Peyer's patch (tissue), 4 donors: ENCODE data around the gene ZDHHC19. TPM values are rescaled to one million over a fixed set of nuclear protein-coding genes. Genes with fewer than 3 reads are reported as not detected.
A peak's percentile ranks its signal among the peaks of the same experiment; 100 is the strongest.
"Not testable (repeated sequence)": the region's sequence is repeated elsewhere in the genome, so short reads cannot be mapped to it uniquely, and the experiment has no call there.

Experiments
- DNase-seq, 3 donors: peaks; one replicate each; pipeline ENCODE4 v3.0.0-alpha.2; 2017 to 2019
- H3K27ac ChIP-seq, 4 donors: fragments of 200-600 bp; sonication (generic); one replicate each; pipeline ENCODE4 v1.5.1; 2016 to 2019
- H3K27me3 ChIP-seq, 2 donors: fragments of 200-600 bp; sonication (generic); one replicate each; pipeline ENCODE4 v1.5.1; 2019
- H3K36me3 ChIP-seq, 3 donors: fragments of 200-600 bp; sonication (generic); one replicate each; pipeline ENCODE4 v1.5.1; 2016 to 2019
- H3K4me1 ChIP-seq, 4 donors: fragments of 200-600 bp; sonication (generic); one replicate each; pipeline ENCODE4 v1.5.1; 2016 to 2019
- H3K4me3 ChIP-seq, 4 donors: fragments of 200-600 bp; sonication (generic); 1 replicate in 3 of 4; 2 replicates in 1 of 4; pipeline ENCODE4 v1.5.1; 2016 to 2019; ENCODE audit warnings: mild to moderate bottlenecking in 1 of 4
- H3K9me3 ChIP-seq, 4 donors: fragments of 200-600 bp; sonication (generic); one replicate each; pipeline ENCODE4 v1.5.1; 2016 to 2019; ENCODE audit warnings: mild to moderate bottlenecking in 1 of 4
- CTCF ChIP-seq, 6 experiments: fragments of 450-650 bp in 4 of 6; fragments of 200-600 bp in 2 of 6; sonication (generic) in 1 of 6; IDR thresholded peaks; one replicate each; pipeline ENCODE4 v1.5.1; 2017 to 2019; ENCODE audit warnings: antibody characterized with exemption in 6 of 6, mild to moderate bottlenecking in 3 of 6, moderate library complexity in 1 of 6
- POLR2A ChIP-seq, 2 donors: fragments of 450-650 bp; IDR thresholded peaks; one replicate each; pipeline ENCODE4 v1.5.1; 2017; ENCODE audit warnings: antibody characterized with exemption in 2 of 2, mild to moderate bottlenecking in 2 of 2, moderate library complexity in 2 of 2
- total RNA-seq, 4 donors: library from RNA; depleted of rRNA; stranded (reverse); fragments of >200 nt; gene quantifications; one replicate each; pipeline ENCODE4 v1.1.0, GENCODE V29; 2016

Gene ZDHHC19
- total RNA-seq, 4 donors from 2014 or later, result not detected

- Histone ChIP-seq H3K27ac (peak overlapping the region in 3 of 4 donors; percentile 73 to 91 (median 89)), H3K9me3 (no peaks in the 10 kb centered on the region), H3K36me3 (no peaks in the 10 kb centered on the region), H3K4me1 (peaks cover 0 to 42% (median 0%) of the 10 kb centered on the region in 4 donors), H3K27me3 (no peaks in the 10 kb centered on the region), H3K4me3 (peak overlapping the region in 3 of 4 donors; percentile 28 to 66 (median 57))
- TF ChIP-seq CTCF (IDR thresholded peaks at IDR 0.05), result no peak
- no peak for TF ChIP-seq POLR2A (IDR thresholded peaks at IDR 0.05)
- no peak for DNase-seq
These were observed 5.5 kb upstream of the ZDHHC19 start for GRCh38 chr3:196216681-196217211.

DNA sequence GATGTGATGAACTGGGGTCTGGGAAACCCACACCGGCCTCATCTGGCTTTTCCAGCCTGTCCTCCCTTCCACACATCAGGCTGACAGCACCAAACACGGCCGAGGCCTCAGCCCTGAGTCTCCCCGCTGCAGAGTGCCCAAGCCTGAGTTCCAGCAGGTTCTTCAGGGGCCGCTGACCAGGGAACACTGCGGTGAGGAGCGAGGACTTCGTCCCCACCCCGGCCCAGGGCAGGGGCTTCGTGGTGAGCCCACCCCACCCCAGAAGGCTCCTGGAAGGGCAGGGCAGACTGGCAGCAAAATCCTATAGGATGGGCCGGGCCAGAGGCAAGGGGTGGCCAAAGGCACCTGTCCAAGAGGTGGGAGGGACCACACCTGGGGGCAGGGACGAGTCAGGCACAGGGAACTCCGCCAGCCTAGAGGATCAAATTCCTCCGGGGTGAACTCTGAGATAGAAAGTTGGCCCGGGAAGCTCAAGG, 4.9 kb upstream of the ZDHHC19 start, which contains the start of gene SLC51A:
TSS of gene SLC51A (plus strand) at position 446 of the 476 bp plus-strand sequence. CDS start 179 bp downstream, outside the sequence.
- DNase-seq, result peak in 2 of 3 donors; percentile 81 to 83
- peak within 1 kb of the TSS in 3 of 4 donors; percentile 28 to 66 (median 57) for H3K4me3 ChIP-seq
- peak within 1 kb of the TSS in 3 of 4 donors; percentile 73 to 91 (median 89) for H3K27ac ChIP-seq
- H3K9me3 ChIP-seq, result no peaks in the 10 kb centered on the region
- peaks cover 0 to 42% (median 0%) of the 10 kb centered on the region in 4 donors for H3K4me1 ChIP-seq
- TF ChIP-seq POLR2A (IDR thresholded peaks at IDR 0.05), result peak in 1 of 2 donors; percentile 61
- no peak for TF ChIP-seq CTCF (IDR thresholded peaks at IDR 0.05)
- H3K27me3 ChIP-seq, result no peaks in the 10 kb centered on the region
- H3K36me3 ChIP-seq, result no peaks in the 10 kb centered on the region

DNA sequence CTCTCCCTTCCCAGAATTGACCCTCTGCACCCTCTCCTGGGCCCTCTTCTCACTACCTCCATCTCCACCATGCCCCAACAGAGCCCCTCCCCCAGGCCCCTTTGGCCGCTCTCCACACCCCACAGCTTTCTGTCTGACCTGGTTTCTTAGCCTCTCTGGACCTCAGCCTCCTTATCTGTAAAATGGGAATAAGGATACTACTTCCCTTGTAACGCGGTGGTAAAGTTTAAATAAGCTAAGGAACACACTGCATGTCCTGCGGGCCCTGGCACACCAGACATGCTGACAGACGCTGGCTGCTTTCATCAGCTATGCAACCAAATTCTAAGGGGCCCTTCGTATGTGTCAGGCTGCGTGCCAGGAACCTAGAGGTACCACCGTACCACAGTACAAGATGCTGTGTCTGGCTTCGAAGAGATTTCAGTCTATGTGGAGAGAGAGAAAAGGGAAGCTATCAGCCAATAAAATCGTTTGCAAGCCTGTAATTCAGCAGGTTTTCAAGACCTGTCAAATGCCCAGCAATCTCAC, 4.4 kb upstream of the ZDHHC19 start:
- Histone ChIP-seq H3K9me3 (no peaks in the 10 kb centered on the region), H3K36me3 (no peaks in the 10 kb centered on the region), H3K4me1 (peaks cover 0 to 42% (median 0%) of the 10 kb centered on the region in 4 donors), H3K27ac (peak overlapping the region in 3 of 4 donors; percentile 73 to 91 (median 89)), H3K27me3 (no peaks in the 10 kb centered on the region), H3K4me3 (peak overlapping the region in 1 of 4 donors; percentile 66)
- no peak for TF ChIP-seq CTCF (IDR thresholded peaks at IDR 0.05)
- TF ChIP-seq POLR2A (IDR thresholded peaks at IDR 0.05), result no peak
- no peak for DNase-seq

DNA sequence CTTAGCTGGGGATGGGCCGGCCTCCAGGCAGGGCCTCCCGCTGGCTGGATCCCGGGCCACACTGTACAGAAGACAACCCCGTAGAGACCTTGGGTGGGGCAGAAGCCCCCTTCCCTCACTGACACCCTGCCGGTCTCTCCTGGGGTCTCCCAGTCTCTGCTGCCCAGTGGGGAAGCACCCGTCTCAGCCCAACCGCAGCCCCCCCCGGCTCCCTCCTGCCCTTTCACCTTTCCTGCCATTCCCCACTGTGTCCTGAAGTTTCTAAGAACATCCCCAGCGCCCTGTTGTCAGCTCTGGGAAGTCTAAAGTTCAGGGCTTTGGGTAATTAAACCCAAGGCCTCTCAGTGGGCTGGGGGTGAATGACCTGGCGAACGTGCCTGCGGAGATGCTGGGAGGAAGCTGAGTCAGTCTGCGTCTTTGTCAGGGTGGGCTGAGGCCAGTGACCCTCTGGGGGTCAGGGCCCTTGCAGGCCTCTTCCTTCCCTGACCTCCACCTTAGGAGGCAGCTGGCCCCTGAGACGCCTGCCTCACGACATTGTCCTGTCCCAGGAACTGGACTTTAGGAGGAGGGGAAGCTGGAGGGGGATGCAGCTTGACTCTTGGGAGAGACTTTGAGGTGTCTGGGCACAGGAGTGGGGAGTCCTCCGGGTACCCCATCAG, 3.7 kb upstream of the ZDHHC19 start:
- H3K36me3 ChIP-seq, result no peaks in the 10 kb centered on the region
- DNase-seq, result peak in 2 of 3 donors; percentile 87
- TF ChIP-seq CTCF (IDR thresholded peaks at IDR 0.05) (no peak), POLR2A (IDR thresholded peaks at IDR 0.05) (no peak)
- peak overlapping the region in 3 of 4 donors; percentile 73 to 91 (median 89) for H3K27ac ChIP-seq
- no peaks in the 10 kb centered on the region for H3K9me3 ChIP-seq
- H3K4me3 ChIP-seq, result no peak overlapping the region
- H3K27me3 ChIP-seq, result no peaks in the 10 kb centered on the region
- peaks cover 0 to 37% (median 0%) of the 10 kb centered on the region in 4 donors for H3K4me1 ChIP-seq

DNA sequence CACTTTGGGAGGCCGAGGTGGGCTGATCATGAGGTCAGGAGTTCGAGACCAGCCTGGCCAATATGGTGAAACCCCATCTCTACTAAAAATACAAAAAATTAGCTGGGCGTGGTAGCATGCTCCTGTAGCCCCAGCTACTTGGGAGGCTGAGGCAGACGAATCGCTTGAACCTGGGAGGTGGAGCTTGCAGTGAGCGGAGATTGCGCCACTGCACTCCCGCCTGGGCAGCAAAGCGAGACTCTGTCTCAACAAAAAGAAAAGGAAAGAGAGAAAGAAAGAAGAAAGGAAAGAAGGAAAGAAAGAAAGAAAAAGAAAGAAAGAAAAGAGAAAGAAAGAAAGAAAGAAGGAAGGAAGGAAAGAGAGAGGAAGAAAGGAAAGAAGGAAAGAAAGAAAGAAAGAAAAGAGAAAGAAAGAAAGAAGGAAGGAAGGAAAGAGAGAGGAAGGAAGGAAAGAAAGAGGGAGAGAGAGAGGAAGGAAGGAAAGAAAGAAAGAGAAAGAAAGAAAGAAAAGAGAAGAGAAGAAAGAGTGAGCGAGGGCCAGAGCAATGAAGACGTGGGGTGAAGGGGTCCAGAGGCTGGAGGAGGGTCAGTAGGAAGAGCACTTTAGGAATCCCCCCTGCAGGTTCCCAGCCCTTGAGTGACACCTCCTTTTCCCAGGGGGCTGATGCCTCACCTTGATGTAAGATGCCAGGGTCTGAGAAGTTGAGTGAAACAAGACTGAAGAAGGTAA, 1.1 kb downstream of the ZDHHC19 start:
- H3K9me3 ChIP-seq, H3K36me3 ChIP-seq, H3K27me3 ChIP-seq, H3K27ac ChIP-seq, DNase-seq, H3K4me3 ChIP-seq, H3K4me1 ChIP-seq: not testable (repeated sequence)
